CD4-positive, alpha-beta T cell treated with Interleukin-15 for 1 hour (primary cell): Measurements from ENCODE around the gene UCP3.

Experiments
- DNase-seq: peaks from one replicate; pipeline ENCODE4 v3.0.0-alpha.2; 2020

Gene UCP3

GRCh38 chr11:73950869-73951710 is 57.8 kb downstream of the UCP3 start, which contains the start of gene DNAJB13:
Gene DNAJB13 (plus strand): TSS chr11:73951026. CDS start chr11:73951070, 44 bp downstream.
- peak; percentile 38 for DNase-seq
